Colonic mucosa (tissue), 4 donors: ENCODE measurements around the gene USP15. TPM values are rescaled to one million over a fixed set of nuclear protein-coding genes. Genes with fewer than 3 reads are reported as not detected.

ENCODE experiments used
- DNase-seq: peaks from one replicate; pipeline ENCODE4 v3.0.0-alpha.2; 2020
- H3K27ac ChIP-seq: fragments of 200-600 bp; one replicate; pipeline ENCODE4 v1.8.0; 2021
- H3K27me3 ChIP-seq: fragments of 200-600 bp; one replicate; pipeline ENCODE4 v1.8.0; 2021
- H3K36me3 ChIP-seq: fragments of 200-600 bp; one replicate; pipeline ENCODE4 v1.8.0; 2021
- H3K4me1 ChIP-seq: fragments of 200-600 bp; one replicate; pipeline ENCODE4 v1.8.0; 2021; ENCODE audit warnings: mild to moderate bottlenecking
- H3K4me3 ChIP-seq: fragments of 200-600 bp; one replicate; pipeline ENCODE4 v1.8.0; 2021
- H3K9ac ChIP-seq, 2 donors: one replicate each; pipeline ENCODE4 v1.7.0; 2013; ENCODE audit warnings: control low read depth in 2 of 2, low read depth in 2 of 2, low read length in 2 of 2
- H3K9me3 ChIP-seq: fragments of 200-600 bp; one replicate; pipeline ENCODE4 v1.8.0; 2021
- intact Hi-C: fragments of 100-400 bp; cut with DNase I; formaldehyde crosslinking; loops from one replicate; pipeline ENCODE4 v1.14.1; 2022
- total RNA-seq, 2 donors: library from RNA; stranded (reverse); fragmentation: NEBNext Ultra II Directional in 1 of 2; extraction: Animal tissue kit (Norgen Biotek cat#: 25700) in 1 of 2; gene quantifications; one replicate each; pipeline ENCODE4 v1.2.1, GENCODE V29; 2021
- TF ChIP-seq, protein P1 (sequence below): fragments of 200-600 bp; IDR thresholded peaks from one replicate; pipeline ENCODE4 v1.8.0; 2022; ENCODE audit warnings: antibody characterized with exemption, mild to moderate bottlenecking
- donor health status: healthy.
- donor health status: DM: no; HTN: no; CAD: no.
- donor health status: DM: no; HTN: no; CAD: no.

The USP15 gene
- total RNA-seq, 2 donors from 2014 or later = 50.3 to 63.0 TPM

GRCh38 chr12:62249419-62249818, 10.8 kb upstream of the USP15 start:
- H3K36me3 ChIP-seq = no peaks in the 10 kb centered on the region
- H3K4me3 ChIP-seq = no peak overlapping the region
- no peaks in the 10 kb centered on the region for H3K27me3 ChIP-seq
- H3K9me3 ChIP-seq = no peaks in the 10 kb centered on the region
- H3K9ac ChIP-seq = no peak overlapping the region
- no peaks in the 10 kb centered on the region for H3K4me1 ChIP-seq
- TF ChIP-seq, protein P1, sequence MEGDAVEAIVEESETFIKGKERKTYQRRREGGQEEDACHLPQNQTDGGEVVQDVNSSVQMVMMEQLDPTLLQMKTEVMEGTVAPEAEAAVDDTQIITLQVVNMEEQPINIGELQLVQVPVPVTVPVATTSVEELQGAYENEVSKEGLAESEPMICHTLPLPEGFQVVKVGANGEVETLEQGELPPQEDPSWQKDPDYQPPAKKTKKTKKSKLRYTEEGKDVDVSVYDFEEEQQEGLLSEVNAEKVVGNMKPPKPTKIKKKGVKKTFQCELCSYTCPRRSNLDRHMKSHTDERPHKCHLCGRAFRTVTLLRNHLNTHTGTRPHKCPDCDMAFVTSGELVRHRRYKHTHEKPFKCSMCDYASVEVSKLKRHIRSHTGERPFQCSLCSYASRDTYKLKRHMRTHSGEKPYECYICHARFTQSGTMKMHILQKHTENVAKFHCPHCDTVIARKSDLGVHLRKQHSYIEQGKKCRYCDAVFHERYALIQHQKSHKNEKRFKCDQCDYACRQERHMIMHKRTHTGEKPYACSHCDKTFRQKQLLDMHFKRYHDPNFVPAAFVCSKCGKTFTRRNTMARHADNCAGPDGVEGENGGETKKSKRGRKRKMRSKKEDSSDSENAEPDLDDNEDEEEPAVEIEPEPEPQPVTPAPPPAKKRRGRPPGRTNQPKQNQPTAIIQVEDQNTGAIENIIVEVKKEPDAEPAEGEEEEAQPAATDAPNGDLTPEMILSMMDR = no peak
- H3K27ac ChIP-seq = no peak overlapping the region
- intact Hi-C loops = no loop called here
- DNase-seq = no peak

DNA sequence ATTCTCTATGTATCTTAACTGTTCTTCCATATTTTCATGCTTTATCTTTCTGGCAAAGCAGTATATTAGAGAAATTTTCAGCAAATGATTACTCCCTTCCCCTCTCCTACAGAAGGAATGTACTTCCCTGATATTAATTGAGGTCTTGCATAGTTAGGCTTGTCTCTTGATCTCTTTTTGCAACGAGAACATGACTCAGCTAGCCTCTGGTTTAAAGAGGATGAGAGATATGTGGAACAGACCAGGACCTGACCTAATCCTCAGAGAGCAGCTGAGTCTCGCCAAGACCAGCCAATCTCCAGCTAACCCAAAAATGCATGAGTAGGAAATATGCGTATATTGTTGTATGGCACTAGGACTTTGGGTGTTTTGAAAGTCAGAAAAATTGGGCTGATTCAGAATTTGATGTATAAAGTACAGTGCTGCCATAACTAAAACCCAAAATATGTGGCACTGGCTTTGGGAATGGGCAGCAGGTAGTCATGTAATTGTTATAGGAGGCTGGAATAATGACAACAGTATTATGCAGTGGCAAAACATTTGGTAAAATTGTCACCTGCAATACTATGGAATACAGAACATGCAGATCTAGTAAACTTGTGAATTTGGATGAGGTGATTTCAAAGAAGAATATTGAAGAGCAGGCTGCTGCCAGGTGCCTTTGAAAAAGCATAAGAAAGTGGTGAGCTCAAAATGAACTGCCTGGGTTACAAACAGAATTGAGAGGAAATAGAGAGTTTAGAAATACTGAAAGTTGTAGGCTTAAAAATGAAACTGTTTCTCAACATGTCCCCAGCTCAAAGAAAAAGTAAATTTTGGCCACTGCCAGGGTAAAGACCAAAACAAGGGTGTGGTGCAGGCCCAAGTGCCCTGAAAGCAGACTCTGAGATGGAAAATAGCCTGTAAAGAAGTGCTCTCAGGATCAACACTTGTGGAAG, 9.3 kb upstream of the USP15 start:
- Histone ChIP-seq H3K27ac (no peak overlapping the region), H3K9me3 (no peaks in the 10 kb centered on the region), H3K9ac (no peak overlapping the region), H3K36me3 (no peaks in the 10 kb centered on the region), H3K27me3 (no peaks in the 10 kb centered on the region), H3K4me1 (no peaks in the 10 kb centered on the region), H3K4me3 (no peak overlapping the region)
- intact Hi-C loops = no loop called here
- no peak for DNase-seq
- TF ChIP-seq, protein P1 = no peak

DNA sequence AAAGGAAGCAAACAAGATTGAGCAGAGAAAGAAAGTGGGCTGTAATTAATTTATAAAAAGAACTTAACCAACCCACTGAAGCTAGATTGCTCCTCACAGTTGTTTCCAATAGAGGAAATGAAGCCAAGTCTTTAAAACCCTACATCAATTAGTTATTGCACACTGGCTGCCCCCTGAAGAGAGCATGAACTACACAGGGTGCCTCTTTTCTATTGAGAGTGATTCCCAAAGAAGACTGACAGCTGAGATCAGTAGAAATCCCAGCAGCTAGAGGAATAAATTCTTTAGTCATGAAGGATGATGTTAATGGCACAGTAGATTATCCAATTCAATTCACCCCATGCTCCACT, 8.6 kb upstream of the USP15 start:
- Histone ChIP-seq H3K9ac (no peak overlapping the region), H3K4me3 (no peak overlapping the region), H3K36me3 (no peaks in the 10 kb centered on the region), H3K27ac (no peak overlapping the region), H3K9me3 (no peaks in the 10 kb centered on the region), H3K4me1 (no peaks in the 10 kb centered on the region), H3K27me3 (no peaks in the 10 kb centered on the region)
- TF ChIP-seq, protein P1 = no peak
- DNase-seq = no peak
- intact Hi-C loops = no loop called here

DNA sequence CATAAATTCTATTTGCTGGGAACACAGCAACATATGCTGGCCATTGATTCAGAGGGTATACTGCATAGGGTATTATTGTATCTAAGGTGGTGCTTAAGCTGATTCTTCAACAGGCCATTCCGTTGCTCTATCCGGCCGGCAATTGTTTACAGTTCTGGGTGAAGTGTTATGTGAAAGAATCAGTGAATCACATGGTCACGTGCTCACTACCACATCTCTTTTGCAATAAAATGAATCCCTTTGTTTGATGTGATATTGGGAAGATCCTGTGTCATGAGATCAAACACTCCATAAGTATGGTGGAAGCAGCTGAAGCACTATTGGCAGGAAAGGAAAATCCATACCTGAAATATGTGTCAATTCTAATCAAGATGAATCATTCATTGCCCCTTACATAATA, 7.6 kb upstream of the USP15 start:
- intact Hi-C loops = no loop called here
- Histone ChIP-seq H3K9ac (no peak overlapping the region), H3K36me3 (no peaks in the 10 kb centered on the region), H3K27me3 (no peaks in the 10 kb centered on the region), H3K4me3 (no peak overlapping the region), H3K9me3 (no peaks in the 10 kb centered on the region), H3K27ac (no peak overlapping the region), H3K4me1 (no peaks in the 10 kb centered on the region)
- no peak for DNase-seq
- TF ChIP-seq, protein P1 = no peak

DNA sequence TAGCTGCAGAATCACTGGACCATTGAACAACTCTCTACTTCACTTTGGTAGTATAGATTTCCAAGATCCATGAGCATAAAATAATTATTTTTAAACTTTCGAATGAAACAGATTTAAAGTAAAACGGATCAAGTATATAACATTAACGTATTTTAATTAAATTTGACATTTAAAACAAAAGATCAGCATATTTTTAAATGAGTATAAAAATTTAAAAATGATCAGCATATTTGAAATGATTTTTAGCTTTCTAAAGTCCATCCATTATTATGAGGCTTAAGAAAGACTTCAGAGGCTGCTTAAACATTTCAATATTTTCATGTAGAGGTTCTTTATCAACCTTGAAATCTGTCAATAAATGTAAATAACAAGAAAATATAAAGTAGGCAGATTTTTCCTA, 5.2 kb upstream of the USP15 start:
- H3K9ac ChIP-seq = no peak overlapping the region
- intact Hi-C loops = no loop called here

More for the DNA sequence above, 5.2 kb upstream of the USP15 start:
- H3K27ac ChIP-seq = no peak overlapping the region
- TF ChIP-seq, protein P1 = no peak
- H3K27me3 ChIP-seq = no peaks in the 10 kb centered on the region
- no peaks in the 10 kb centered on the region for H3K36me3 ChIP-seq
- H3K4me3 ChIP-seq = no peak overlapping the region
- no peaks in the 10 kb centered on the region for H3K4me1 ChIP-seq
- no peak for DNase-seq
- no peaks in the 10 kb centered on the region for H3K9me3 ChIP-seq
